Neural crest cell (in vitro differentiated cells): ENCODE data around the gene PNMA8B. TPM values are rescaled to one million over a fixed set of nuclear protein-coding genes. Genes with fewer than 3 reads are reported as not detected.

Experiments used
- DNase-seq: peaks from one replicate; pipeline ENCODE4 v3.0.0; 2021; ENCODE audit warnings: low read depth, mixed read lengths, low spot score
- H3K27ac Mint-ChIP-seq: one replicate; pipeline ENCODE4 v1.8.0; 2021; ENCODE audit warnings: mild to moderate bottlenecking, mixed read lengths; ENCODE audit not compliant: unreplicated experiment
- H3K27me3 Mint-ChIP-seq: 2 replicates; pipeline ENCODE4 v1.8.0; 2021; ENCODE audit warnings: low read depth, mild to moderate bottlenecking, mixed read lengths
- H3K36me3 Mint-ChIP-seq: 2 replicates; pipeline ENCODE4 v1.8.0; 2021; ENCODE audit warnings: low read depth, mild to moderate bottlenecking, mixed read lengths
- H3K4me1 Mint-ChIP-seq: 2 replicates; pipeline ENCODE4 v1.8.0; 2021; ENCODE audit warnings: mixed read lengths
- H3K4me3 Mint-ChIP-seq: one replicate; pipeline ENCODE4 v1.8.0; 2021; ENCODE audit warnings: mild to moderate bottlenecking, mixed read lengths
- H3K9me3 Mint-ChIP-seq: 2 replicates; pipeline ENCODE4 v1.8.0; 2021; ENCODE audit warnings: mixed read lengths
- CTCF ChIP-seq: fragments of 200-600 bp; sonication (generic); conservative IDR thresholded peaks from 2 replicates; pipeline ENCODE4 v1.5.0; 2021; ENCODE audit warnings: antibody characterized with exemption, mild to moderate bottlenecking
- total RNA-seq: library from RNA; stranded (reverse); gene quantifications from 2 replicates; pipeline ENCODE4 v1.2.1, GENCODE V29; 2021

PNMA8B gene
- total RNA-seq, 1 donor from 2014 or later: 4.6 TPM

GRCh38 chr19:46466536-46467196 lies 29.0 kb downstream of the PNMA8B start:
- no peak for TF ChIP-seq CTCF
- H3K9me3 Mint-ChIP-seq: no peaks in the 10 kb centered on the region
- H3K4me1 Mint-ChIP-seq: peaks cover 10% of the 10 kb centered on the region
- no peak overlapping the region for H3K4me3 Mint-ChIP-seq
- no peak for DNase-seq
- no peaks in the 10 kb centered on the region for H3K27me3 Mint-ChIP-seq
- H3K36me3 Mint-ChIP-seq: peaks cover 20% of the 10 kb centered on the region
- no peak overlapping the region for H3K27ac Mint-ChIP-seq

- Mint-ChIP-seq H3K36me3 (peaks cover 20% of the 10 kb centered on the region), H3K4me1 (peaks cover 4% of the 10 kb centered on the region), H3K27ac (no peak overlapping the region), H3K4me3 (no peak overlapping the region), H3K9me3 (no peaks in the 10 kb centered on the region), H3K27me3 (no peaks in the 10 kb centered on the region)
- TF ChIP-seq CTCF: no peak
- no peak for DNase-seq
These were observed 32.2 kb downstream of the PNMA8B start for GRCh38 chr19:46463516-46463915.

DNA sequence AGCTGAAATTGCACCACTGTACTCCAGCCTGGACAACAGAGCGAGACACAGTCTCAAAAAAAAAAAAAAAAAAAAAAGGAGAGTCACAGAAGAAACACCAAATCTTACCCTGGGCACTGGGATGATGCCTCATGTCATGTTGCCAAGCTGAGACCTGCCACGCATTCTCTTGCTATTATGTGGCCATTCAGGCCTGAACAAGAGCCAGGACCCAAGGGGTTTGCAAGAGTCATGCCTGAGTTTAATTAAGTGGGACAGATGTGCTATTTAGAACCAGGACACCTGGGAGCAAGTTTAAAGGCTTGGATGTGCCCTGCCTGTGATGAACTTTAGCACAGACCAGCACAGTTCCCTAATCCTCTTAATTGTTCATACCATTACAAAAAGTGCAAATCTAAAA lies 34.1 kb downstream of the PNMA8B start:
- no peak for TF ChIP-seq CTCF
- H3K4me1 Mint-ChIP-seq: no peaks in the 10 kb centered on the region
- no peak overlapping the region for H3K27ac Mint-ChIP-seq
- no peaks in the 10 kb centered on the region for H3K9me3 Mint-ChIP-seq
- H3K4me3 Mint-ChIP-seq: no peak overlapping the region
- H3K36me3 Mint-ChIP-seq: peaks cover 5% of the 10 kb centered on the region
- no peaks in the 10 kb centered on the region for H3K27me3 Mint-ChIP-seq
- no peak for DNase-seq

DNA sequence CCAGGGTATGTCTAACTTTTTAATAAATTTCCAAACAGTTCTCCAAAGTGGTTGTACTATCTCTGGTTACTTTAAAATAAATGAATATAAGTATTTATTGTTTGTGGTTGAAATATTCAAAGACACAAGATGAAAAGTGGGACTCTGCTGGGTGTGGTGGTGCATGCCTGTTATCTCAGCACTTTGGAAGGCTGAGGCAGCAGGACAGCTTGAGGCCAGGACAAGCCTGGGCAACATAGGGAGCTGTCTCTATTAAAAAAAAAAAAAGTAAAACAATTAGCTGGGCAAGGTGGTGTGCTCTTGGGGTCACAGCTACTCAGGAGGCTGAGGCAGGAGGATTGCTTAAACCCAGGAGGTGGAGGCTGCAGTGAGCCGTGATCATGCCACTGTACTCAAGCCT lies 34.7 kb downstream of the PNMA8B start:
- Mint-ChIP-seq H3K27ac (no peak overlapping the region), H3K36me3 (peaks cover 4% of the 10 kb centered on the region), H3K9me3 (no peaks in the 10 kb centered on the region), H3K27me3 (no peaks in the 10 kb centered on the region), H3K4me3 (no peak overlapping the region), H3K4me1 (no peaks in the 10 kb centered on the region)
- no peak for DNase-seq
- no peak for TF ChIP-seq CTCF

GRCh38 chr19:46460055-46460454 lies 35.6 kb downstream of the PNMA8B start:
- TF ChIP-seq CTCF: no peak
- no peak for DNase-seq
- H3K27me3 Mint-ChIP-seq: no peaks in the 10 kb centered on the region
- H3K4me1 Mint-ChIP-seq: no peaks in the 10 kb centered on the region
- H3K4me3 Mint-ChIP-seq: no peak overlapping the region
- no peak overlapping the region for H3K27ac Mint-ChIP-seq
- no peaks in the 10 kb centered on the region for H3K9me3 Mint-ChIP-seq
- H3K36me3 Mint-ChIP-seq: peaks cover 4% of the 10 kb centered on the region
